Measurements from ENCODE around the gene CCDC88A.

The CCDC88A gene

GRCh38 chr2:55422876-55423665, 3.4 kb upstream of the CCDC88A start:
- DNase-seq, result no peak

- DNase-seq, result no peak
These were observed 1.7 kb upstream of the CCDC88A start for GRCh38 chr2:55421326-55421725.

GRCh38 chr2:55420871-55421270, 1.2 kb upstream of the CCDC88A start:
- no peak for DNase-seq

DNA sequence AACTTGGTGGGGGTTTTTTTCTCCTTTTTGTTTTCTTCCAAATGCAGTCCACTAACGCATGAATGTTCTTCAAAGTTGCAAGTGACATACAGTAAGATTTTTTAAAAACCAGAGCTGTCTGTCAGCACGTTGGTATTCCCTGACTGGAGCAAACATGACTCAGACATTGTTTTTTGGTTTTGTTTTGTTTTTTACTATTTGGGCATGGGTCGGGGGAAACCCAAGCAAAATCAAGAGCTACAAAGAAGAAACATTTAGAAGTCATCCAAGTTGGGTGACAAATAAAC, 726 bp upstream of the CCDC88A start:
- DNase-seq, result no peak

GRCh38 chr2:55419233-55419678, 400 bp downstream of the CCDC88A start:
- DNase-seq, result peak; percentile 71

DNA sequence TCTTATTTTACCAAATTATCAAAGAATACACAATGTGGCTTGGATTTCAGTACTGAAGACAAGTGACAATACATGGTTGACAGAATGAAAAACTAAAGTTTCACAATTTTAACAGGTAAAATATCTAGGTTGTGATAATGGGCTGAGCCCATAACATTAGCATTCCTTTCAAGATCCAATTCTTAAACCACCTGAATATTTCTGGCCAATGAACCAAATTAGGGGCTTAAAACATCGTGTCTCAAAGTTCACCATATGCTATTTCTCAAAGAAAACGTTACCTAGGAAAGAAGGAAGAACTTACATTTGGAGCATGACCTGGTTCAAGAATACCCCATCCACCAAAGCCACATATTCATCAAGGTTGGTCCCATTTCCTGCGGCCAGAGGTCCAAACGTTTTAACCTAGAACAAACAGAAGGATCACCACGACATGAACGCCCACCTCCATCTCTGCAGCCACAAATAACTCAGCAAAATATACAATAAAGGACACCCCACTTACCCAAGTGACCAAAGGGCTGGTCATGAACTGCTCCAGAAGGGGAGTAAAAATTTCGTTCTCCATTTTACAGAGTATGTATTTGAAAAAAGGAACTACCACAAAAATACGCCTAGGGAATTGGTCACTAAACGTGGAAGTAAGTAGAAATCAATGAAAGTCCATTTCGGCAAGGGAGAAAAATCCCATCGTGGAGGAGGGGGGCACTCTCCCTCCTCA, 984 bp downstream of the CCDC88A start:
- peak; percentile 42 for DNase-seq

GRCh38 chr2:55418072-55418471, 1.6 kb downstream of the CCDC88A start:
- DNase-seq, result no peak

- DNase-seq, result no peak
These were observed 2.7 kb downstream of the CCDC88A start for GRCh38 chr2:55416786-55417568.

GRCh38 chr2:55415300-55415699, 4.4 kb downstream of the CCDC88A start:
- no peak for DNase-seq

DNA sequence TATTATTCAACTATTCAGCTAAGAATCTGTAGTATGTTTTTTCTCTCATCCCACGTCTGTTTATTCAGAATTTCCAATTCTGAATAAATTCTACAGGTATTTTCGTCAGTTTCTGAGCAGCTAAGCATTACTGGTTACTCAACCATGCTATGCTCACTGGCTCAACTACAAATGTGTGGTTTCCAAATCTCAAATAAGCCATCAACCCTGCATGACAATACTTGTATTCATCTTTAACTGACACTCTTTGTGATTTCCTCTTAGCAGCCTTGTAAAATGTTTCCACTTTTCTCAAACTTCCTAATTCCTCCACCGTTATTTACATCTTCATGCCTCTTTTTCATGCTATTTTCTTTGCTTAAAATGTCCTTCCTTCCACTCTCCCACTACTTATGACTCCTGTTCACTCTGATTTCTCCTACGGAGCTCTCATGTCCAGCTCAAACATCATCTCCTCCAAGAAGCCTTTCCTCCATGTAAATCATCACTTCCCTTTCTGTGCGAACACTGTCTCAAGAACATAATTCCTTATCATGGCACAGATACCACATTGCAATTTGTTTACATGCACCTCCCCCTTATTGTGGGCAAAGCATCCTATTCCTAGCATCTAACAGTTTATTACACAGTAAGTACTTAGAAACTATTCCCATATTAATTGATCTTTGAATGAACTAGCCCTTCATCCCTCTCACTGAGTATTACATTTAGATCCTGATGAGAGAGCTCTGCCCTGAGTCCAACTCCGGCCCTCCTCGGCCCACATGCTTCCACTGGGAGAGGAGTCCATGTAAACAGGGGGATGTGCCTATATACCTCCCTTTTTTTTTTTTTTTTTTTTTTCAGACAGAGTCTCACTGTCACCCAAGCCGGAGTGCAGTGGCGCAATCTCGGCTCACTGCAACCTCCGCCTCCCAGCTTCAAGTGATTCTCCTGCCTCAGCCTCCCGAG, 10.5 kb downstream of the CCDC88A start:
- no peak for DNase-seq

GRCh38 chr2:55408098-55408882, 11.4 kb downstream of the CCDC88A start:
- DNase-seq, result no peak

DNA sequence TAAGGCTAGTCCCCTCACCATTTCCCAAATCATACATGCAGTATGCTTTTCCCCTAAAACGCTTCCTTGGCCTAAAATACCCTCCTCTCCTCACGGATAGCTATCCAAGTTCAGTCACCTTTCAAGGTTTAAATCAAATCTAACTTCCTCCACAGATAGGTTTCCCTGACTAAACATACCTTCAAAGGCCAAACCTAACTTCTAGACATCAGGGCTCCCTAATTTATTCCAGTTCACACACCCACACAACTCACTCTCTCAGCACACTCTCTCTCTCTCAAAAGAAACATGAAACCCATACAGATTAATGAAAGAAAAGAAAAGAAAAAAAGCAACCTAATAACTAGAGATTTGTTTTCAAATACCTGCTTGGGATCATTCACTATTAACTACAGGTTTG, 14.5 kb downstream of the CCDC88A start:
- DNase-seq, result no peak

- DNase-seq, result no peak
These were observed 16.2 kb downstream of the CCDC88A start for GRCh38 chr2:55403256-55403998.

GRCh38 chr2:55401124-55401523, 18.5 kb downstream of the CCDC88A start:
- no peak for DNase-seq

GRCh38 chr2:55400332-55400731, 19.3 kb downstream of the CCDC88A start:
- DNase-seq, result no peak

DNA sequence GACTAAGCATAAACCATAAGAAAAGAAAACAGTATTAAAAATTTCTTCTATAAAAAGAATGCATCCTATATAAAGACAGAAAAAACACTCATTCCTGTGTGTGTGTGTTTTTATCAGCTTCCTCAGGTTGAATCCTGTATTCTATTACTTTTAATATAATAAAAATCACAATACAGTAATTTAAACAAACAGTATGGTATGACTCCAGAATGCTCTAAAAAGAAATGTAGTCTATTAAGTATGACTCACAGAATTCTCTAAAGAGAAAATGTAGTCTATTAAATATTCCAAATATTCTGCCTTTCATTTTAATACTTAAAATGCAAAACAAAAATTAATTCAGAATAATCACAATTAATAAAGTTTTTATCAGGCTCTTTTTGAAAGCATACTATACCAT, 19.8 kb downstream of the CCDC88A start:
- DNase-seq, result no peak

DNA sequence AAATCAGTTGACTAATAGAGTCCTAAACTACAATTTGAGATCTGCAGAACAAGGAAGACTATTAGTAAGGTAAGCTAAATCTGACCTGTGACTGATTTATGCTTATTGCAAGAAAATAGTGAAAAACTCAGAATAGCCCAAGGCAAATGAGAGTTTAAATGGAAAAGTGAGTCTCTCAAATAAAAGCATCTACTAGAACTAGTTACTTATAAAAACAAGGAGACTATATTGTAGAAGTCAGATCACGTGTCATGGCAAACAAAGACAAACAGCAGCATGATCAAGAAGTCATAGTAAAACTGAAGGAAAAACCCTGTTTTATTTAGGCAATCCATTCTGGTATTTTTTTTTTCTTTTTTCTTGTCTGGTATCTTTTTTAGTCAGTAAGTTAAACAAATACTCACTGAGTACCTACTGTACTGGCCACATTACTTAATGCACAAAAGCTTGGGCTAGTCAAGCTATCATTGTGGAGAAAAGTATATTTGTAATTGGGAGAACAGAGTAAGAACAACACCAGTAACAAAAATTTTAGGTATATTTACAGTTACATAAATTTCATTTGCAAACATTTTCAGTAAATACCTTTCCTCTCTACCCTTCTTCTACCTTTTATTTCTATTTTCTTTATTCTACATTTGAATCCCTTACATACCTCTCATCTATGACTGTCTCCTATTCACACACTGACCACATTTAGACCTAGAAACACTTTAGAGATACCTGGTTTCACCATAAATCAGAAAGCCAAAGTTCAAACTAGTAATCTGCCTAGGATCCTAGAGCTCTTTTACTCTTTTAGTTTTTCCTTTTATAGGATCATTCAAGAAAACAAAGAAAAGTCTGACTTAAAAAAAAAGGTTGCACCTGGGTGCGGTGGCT, 23.7 kb downstream of the CCDC88A start:
- no peak for DNase-seq

GRCh38 chr2:55391615-55392242, 27.9 kb downstream of the CCDC88A start:
- DNase-seq, result no peak

DNA sequence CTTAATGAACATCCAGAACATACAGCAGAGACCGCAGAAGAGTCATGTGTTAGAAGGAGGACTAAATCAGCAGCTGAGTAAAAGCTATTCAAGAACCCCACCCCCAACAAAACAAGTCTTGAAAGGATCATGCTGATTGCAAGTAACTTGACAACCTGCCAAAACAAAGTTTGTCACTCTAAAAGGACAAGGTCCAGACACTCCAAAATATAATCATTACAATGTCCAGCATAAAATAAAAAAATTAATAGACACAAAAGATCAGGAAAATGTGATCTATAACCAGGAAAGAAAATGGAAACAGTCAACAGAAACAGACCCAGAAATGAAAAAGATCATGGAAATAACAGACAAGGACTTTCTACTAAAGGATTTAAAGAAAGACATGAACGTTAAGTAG, 28.5 kb downstream of the CCDC88A start:
- DNase-seq, result no peak
